ENCODE results near the gene EMP2. TPM values are rescaled to one million over a fixed set of nuclear protein-coding genes. Genes with fewer than 3 reads are reported as not detected.
"Not testable (repeated sequence)": the region's sequence is repeated elsewhere in the genome, so short reads cannot be mapped to it uniquely, and the experiment has no call there.

The EMP2 gene
- total RNA-seq, 1 donor from 2014 or later: 110 TPM

GRCh38 chr16:10535461-10535860, 44.9 kb downstream of the EMP2 start:
- no peak for ATAC-seq
- intact Hi-C loops (cut with DNase I): no loop called here
- DNase-seq (ENCODE audit: missing footprints): no peak

DNA sequence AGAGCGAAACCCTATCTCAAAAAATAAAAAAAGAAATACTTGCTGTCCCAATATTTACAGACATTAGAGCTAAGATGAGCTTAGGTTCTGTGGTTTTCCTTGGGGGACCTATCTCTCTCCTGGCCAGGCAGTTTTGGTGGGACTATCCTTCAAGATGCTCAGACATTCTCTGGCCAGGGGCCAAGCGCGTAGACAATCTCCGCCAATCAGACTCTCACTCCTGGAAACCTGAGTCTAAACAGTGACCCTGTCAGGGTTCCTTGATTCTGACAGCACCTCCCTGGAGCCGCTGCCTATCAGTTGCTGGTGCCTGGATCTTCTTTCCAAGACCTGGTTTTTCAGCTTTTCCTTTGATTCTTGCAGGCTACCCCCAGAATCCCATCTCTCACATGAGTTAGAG, 45.6 kb downstream of the EMP2 start:
- DNase-seq (ENCODE audit: missing footprints) (no peak), ATAC-seq (no peak)
- intact Hi-C loops (cut with DNase I): loop anchor here (5.0 kb wide), 1 partner anchor 388 kb away; no protein-coding TSS in a partner anchor

- not testable (repeated sequence) for ATAC-seq; DNase-seq (ENCODE audit: missing footprints)
- intact Hi-C loops (cut with DNase I): loop anchor here (5.0 kb wide), 1 partner anchor 389 kb away; no protein-coding TSS in a partner anchor
Observed at GRCh38 chr16:10533612-10534011, 46.8 kb downstream of the EMP2 start.

GRCh38 chr16:10531582-10531981, 48.8 kb downstream of the EMP2 start:
- DNase-seq (ENCODE audit: missing footprints) (no peak), ATAC-seq (no peak)
- intact Hi-C loops (cut with DNase I): loop anchor here (2.0 to 5.0 kb wide), 2 partner anchors 45 to 391 kb away; no protein-coding TSS in a partner anchor

GRCh38 chr16:10530685-10531084, 49.7 kb downstream of the EMP2 start:
- ATAC-seq: peak; percentile 75
- DNase-seq (ENCODE audit: missing footprints): no peak
- intact Hi-C loops (cut with DNase I): loop anchor here (2.0 to 5.0 kb wide), 2 partner anchors 46 to 392 kb away; no protein-coding TSS in a partner anchor

DNA sequence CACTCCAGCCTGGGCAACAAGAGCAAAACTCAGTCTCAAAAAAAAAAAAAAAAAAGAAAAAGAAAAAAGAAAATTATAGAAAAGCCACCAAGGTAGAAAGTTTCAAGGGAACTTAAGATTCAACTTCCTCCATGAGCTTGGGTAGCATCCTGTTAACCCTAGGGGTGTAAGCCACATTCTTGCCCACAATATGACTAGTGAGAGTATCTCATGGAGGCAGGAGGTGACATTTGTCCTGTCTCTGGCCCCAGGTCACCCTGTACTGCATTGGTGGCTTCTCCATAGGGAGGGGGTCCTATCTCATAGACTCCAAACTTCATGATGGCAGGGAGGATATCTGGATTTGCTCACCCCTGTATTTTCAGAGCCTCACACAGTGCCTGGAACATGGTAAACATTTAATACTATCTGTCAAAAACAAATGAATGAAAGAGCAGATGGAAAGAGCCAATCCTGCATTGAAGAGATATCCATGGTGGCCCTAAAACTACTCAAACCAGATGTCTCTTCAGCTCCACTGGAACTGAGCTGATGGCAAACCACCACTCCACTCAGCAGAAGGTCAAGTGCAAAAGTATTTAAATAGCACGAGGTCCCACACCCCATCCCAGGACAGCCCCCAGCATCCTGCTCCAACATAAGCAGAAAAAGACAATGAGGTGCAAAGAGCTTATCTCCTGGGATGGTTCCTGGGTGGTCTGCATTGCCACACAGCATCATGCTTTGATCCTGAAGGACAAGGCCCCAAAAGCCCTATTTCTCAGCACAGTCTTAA, 50.3 kb downstream of the EMP2 start:
- peak; percentile 61 for ATAC-seq
- intact Hi-C loops (cut with DNase I): loop anchor here (2.0 to 5.0 kb wide), 2 partner anchors 47 to 392 kb away; no protein-coding TSS in a partner anchor
- DNase-seq (ENCODE audit: missing footprints): no peak

DNA sequence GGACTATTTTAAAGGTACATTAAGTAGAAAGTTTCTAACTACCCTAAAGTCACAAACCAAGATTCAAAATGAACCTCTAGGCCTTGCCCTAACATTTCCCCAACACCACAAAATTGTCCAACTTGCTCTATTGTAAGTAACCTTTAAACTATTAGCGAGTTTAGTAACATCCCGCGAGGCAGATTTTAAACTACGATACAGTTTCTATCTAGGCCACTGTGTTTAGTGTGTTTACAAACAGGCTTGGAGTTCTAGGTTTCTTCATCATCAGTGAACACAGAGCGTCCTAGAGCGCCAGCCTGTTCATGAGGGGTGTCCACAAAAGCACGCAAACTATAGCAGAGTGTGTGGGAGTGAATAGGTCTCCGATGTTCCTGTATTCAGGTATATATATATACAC, 51.8 kb downstream of the EMP2 start:
- intact Hi-C loops (cut with DNase I): no loop called here
- no peak for DNase-seq (ENCODE audit: missing footprints)
- ATAC-seq: no peak

DNA sequence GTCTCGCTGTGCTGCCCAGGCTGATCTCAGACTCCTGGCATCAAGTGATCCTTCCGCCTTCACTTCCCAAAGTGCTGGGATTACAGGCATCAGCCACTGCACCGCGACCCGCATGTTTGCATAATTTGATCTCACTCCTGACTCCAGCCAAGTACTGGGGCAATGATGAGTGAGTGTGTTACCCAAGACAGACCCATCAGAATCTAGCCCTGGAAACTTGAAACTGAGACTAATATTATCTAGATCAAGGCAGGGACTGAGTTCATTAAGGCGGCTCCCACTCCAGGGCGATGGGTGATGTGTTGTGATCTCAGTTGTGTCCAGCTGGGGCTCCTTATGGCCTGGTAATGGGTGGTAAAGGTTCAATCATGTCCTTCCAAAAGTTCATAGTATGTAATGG, 53.4 kb downstream of the EMP2 start:
- DNase-seq (ENCODE audit: missing footprints) (no peak), ATAC-seq (no peak)
- intact Hi-C loops (cut with DNase I): no loop called here

DNA sequence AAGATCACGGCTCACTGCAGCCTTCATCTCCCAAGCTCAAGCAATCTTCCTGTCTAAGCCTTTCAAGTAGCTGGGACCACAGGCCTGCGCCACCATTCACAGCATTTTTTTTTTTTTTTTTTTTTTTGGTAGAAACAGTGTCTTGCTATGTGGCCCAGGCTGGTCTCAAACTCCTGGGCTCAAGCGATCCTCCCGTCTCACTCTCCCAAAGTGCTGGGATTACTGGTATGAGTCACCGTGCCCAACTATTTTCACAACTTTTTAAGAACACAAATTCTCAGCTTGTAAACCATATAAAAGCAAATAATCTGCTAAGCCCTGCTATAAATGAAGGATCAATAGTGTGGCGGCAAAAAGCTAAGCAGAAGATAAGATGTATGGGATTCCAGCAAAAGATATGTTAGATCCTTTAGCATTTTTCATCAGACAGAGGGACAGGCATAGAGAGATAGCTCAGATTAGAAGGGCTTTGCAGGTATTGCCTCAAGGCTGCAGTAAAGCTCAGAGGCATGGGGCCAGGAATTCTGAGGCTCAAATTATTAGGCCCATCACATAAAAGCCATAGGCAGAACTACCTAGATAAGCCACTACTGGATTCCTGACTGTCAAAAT, 55.1 kb downstream of the EMP2 start:
- DNase-seq (ENCODE audit: missing footprints): no peak
- intact Hi-C loops (cut with DNase I): no loop called here
- no peak for ATAC-seq

DNA sequence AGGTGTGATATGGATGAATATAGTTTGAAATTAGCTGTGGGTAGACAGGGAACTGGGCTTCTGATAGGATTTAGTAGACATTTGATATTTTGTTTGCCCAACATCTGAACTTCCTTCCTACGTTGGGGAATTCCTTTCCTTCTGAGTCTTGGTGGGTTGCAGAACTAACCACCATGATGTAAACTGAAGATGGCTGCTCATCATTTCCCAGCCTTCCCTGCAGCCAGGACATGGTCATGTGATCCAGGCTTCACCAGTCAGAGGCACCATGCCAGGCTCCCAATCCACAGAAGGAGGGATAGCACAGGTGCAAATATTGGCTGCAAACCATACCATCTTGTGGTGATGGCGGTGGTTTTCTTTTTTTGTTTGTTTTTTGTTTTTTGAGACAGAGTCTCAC, 57.4 kb downstream of the EMP2 start:
- no peak for DNase-seq (ENCODE audit: missing footprints)
- intact Hi-C loops (cut with DNase I): no loop called here
- ATAC-seq: no peak

DNA sequence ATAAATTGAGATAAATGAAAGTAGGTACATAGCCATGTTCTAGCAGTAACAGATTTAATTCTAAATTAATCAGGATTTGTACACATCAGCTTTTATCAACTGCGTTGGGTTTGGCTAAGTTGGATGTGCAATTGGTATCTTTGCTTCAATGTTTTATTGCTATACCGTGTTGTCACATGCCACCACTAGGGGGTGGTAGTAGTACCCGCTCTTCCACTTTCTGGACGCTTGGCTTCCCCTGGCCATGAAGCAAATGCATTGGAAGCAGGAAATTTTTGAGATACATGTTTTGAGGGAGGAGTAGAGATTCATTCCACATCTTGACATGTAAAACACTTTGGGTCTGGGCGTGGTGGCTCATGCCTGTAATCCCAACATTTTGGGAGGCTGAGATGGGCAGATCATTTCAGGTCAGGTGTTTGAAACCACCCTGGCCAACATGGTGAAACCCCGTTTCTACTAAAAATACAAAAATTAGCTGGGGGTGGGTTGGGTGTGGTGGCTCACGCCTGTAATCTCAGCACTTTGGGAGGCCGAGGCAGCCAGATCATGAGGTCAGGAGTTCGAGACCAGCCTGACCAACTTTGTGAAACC, 58.6 kb downstream of the EMP2 start:
- DNase-seq (ENCODE audit: missing footprints) (no peak), ATAC-seq (peak; percentile 57)
- intact Hi-C loops (cut with DNase I): loop anchor here (1.0 kb wide), 1 partner anchor 59 kb away; the partner anchor contains the start of gene EMP2

DNA sequence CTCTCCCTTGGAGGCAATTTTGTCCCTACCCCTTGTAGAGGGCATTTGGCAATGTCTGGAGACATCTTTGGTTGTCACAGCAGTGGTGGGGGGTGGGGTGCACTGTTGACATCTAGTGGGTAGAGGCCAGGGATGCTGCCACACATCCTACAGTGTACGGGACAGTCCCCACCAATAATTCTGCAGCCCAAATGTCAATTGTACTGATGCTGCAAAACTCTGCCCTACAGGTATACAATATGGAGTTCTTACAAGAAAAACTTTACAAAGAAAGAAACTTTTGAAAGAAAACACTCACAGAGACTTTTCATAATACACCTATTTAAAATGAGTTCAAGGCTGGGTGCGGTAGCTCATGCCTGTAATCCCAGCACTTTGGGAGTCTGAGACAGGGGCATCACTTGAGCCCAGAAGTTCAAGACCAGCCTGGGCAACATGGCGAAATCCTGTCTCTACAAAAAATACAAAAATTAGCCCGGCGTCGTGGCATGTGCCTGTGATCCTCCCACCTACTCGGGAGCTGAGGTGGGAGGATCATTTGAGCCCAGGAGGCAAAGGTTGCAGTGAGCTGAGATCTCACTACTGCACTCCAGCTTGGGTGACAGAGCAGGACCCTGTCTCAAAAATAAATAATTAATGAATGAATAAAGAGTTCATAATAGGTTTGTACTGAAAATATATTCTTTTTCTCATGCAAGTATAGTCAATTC, 59.4 kb downstream of the EMP2 start:
- DNase-seq (ENCODE audit: missing footprints): no peak
- ATAC-seq: no peak
- intact Hi-C loops (cut with DNase I): loop anchor here (1.0 kb wide), 1 partner anchor 59 kb away; the partner anchor contains the start of gene EMP2

GRCh38 chr16:10519929-10520868, 60.2 kb downstream of the EMP2 start:
- no peak for DNase-seq (ENCODE audit: missing footprints)
- intact Hi-C loops (cut with DNase I): loop anchor here (10.0 kb wide), 2 partner anchors 155 to 395 kb away; no protein-coding TSS in a partner anchor

DNA sequence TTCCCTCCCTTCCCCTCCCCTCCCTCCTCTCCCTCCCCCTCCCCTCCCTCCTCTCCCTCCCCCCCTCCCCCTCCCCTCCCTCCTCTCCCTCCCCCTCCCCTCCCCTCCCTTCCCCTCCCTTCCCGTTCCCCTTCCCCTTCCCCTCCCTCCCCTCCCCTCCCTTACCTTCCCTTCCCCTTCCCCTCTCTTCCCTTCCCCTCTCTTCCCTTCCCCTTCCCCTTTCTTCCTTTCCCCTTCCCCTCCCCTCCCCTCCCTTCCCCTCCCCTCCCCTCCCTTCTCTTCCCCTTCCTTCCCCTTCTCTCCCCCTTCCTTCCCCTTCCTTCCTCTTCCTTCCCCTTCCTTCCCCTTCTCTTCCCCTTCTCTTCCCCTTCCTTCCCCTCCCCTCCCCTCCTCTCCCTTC, 61.1 kb downstream of the EMP2 start:
- DNase-seq (ENCODE audit: missing footprints) (no peak), ATAC-seq (no peak)
- intact Hi-C loops (cut with DNase I): loop anchor here (10.0 kb wide), 2 partner anchors 156 to 396 kb away; no protein-coding TSS in a partner anchor

More at GRCh38 chr16:10519929-10520868, 60.2 kb downstream of the EMP2 start:
- no peak for ATAC-seq

- DNase-seq (ENCODE audit: missing footprints) (no peak), ATAC-seq (no peak)
- intact Hi-C loops (cut with DNase I): loop anchor here (10.0 kb wide), 2 partner anchors 156 to 396 kb away; no protein-coding TSS in a partner anchor
Observed at GRCh38 chr16:10518479-10519041, 61.8 kb downstream of the EMP2 start.

- DNase-seq (ENCODE audit: missing footprints) (no peak), ATAC-seq (peak; percentile 33)
- intact Hi-C loops (cut with DNase I): loop anchor here (10.0 kb wide), 2 partner anchors 157 to 397 kb away; no protein-coding TSS in a partner anchor
Observed at GRCh38 chr16:10517868-10518267, 62.5 kb downstream of the EMP2 start.

DNA sequence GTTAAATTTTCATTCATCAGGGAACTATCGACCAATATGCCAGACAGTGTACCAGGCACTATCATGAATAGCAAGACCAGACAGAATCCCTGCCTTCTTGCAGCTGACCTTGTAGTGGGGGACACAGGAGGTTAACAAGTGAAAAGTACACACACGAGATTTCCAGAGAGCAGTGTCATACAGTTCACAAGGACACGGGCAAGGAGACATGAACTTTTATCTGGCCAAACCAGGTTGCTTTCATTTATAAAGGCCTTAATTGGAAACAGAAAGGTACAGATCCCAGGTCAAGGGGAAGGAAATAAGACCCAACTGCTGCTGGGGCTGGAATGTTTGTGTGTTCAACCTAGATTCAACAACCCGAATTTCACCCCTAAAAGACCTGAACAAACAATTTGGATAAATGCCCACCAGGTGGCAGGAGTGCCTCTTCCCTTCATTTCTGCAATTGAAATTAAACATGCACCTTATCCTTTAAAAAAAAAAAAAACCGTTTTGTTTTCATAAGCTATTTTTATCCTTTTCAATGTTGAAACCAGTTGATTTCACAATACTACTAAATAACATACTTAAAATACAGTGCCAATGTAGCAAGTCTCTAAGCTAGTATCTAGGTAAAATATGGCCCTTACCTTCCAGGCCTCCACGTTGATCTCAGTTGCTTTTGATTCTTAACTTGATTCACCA, 65.9 kb downstream of the EMP2 start:
- DNase-seq (ENCODE audit: missing footprints) (no peak), ATAC-seq (peak; percentile 44)
- intact Hi-C loops (cut with DNase I): loop anchor here (1.0 to 10.0 kb wide), 3 partner anchors 160 to 400 kb away; no protein-coding TSS in a partner anchor
